HepG2 (cell line): ENCODE data around the gene KCNQ1OT1. TPM values are rescaled to one million over a fixed set of nuclear protein-coding genes. Genes with fewer than 3 reads are reported as not detected.

Source experiments
- ATAD3A ChIP-seq: sonication (generic); formaldehyde crosslinking; IDR thresholded peaks from 2 replicates; pipeline ENCODE4 v1.4.0; 2020; ENCODE audit warnings: missing genetic modification reagents
- GLI4 ChIP-seq: sonication (generic); formaldehyde crosslinking; IDR thresholded peaks from 2 replicates; pipeline ENCODE4 v1.5.1; 2020; ENCODE audit warnings: missing genetic modification reagents, mild to moderate bottlenecking, moderate library complexity, borderline replicate concordance
- HMG20A ChIP-seq: IDR thresholded peaks from 2 replicates; pipeline ENCODE4 v1.6.1; 2016; ENCODE audit warnings: borderline replicate concordance
- HOXA7 ChIP-seq: sonication (generic); formaldehyde crosslinking; IDR thresholded peaks from 2 replicates; pipeline ENCODE4 v1.8.1; 2022; ENCODE audit warnings: mild to moderate bottlenecking, missing genetic modification reagents, moderate library complexity
- KLF16 ChIP-seq, 2 experiments: sonication (generic) in 1 of 2; formaldehyde crosslinking in 1 of 2; IDR thresholded peaks; 2 replicates each; pipeline versions ENCODE4 v1.6.1 to v1.8.0; 2016 to 2023; ENCODE audit warnings: missing genetic modification reagents in 2 of 2, missing compliant biosample characterization in 1 of 2
- NAIF1 ChIP-seq: sonication (generic); formaldehyde crosslinking; IDR thresholded peaks from 2 replicates; pipeline ENCODE4 v1.5.0; 2020; ENCODE audit warnings: mild to moderate bottlenecking, missing genetic modification reagents, borderline replicate concordance
- NFKB2 ChIP-seq: sonication (generic); formaldehyde crosslinking; IDR thresholded peaks from 2 replicates; pipeline ENCODE4 v1.4.0; 2020; ENCODE audit warnings: missing genetic modification reagents, borderline replicate concordance
- NKX3-1 ChIP-seq: sonication (generic); formaldehyde crosslinking; IDR thresholded peaks from 2 replicates; pipeline ENCODE4 v1.5.0; 2020; ENCODE audit warnings: missing genetic modification reagents
- PAF1 ChIP-seq: IDR thresholded peaks from 2 replicates; pipeline ENCODE4 v1.6.1; 2016; ENCODE audit warnings: missing genetic modification reagents, missing compliant biosample characterization
- POLR2A ChIP-seq, 2 experiments: IDR thresholded peaks; 2 replicates each; pipeline ENCODE4 v1.6.1; 2011; ENCODE audit warnings: low read depth in 2 of 2, low read length in 2 of 2, mild to moderate bottlenecking in 1 of 2, moderate library complexity in 1 of 2; ENCODE audit not compliant: insufficient read depth in 1 of 2
- TAF1 ChIP-seq: sonication (generic); formaldehyde crosslinking; IDR thresholded peaks from 2 replicates; pipeline ENCODE4 v1.4.0; 2020; ENCODE audit warnings: missing genetic modification reagents
- YEATS4 ChIP-seq: sonication (generic); formaldehyde crosslinking; IDR thresholded peaks from 2 replicates; pipeline ENCODE4 v1.4.0; 2020; ENCODE audit warnings: missing genetic modification reagents, borderline replicate concordance
- ZFP37 ChIP-seq: sonication (generic); formaldehyde crosslinking; IDR thresholded peaks from 2 replicates; pipeline ENCODE4 v1.4.0; 2020; ENCODE audit warnings: missing genetic modification reagents, borderline replicate concordance
- ZMYM2 ChIP-seq: sonication (generic); formaldehyde crosslinking; IDR thresholded peaks from 2 replicates; pipeline ENCODE4 v1.8.0; 2022; ENCODE audit warnings: mild to moderate bottlenecking, missing genetic modification reagents
- ZNF138 ChIP-seq: sonication (generic); formaldehyde crosslinking; IDR thresholded peaks from 2 replicates; pipeline ENCODE4 v1.5.0; 2020; ENCODE audit warnings: mild to moderate bottlenecking, low read depth, missing genetic modification reagents
- ZNF256 ChIP-seq: sonication (generic); formaldehyde crosslinking; conservative IDR thresholded peaks from 2 replicates; pipeline ENCODE4 v1.4.0; 2020; ENCODE audit warnings: missing genetic modification reagents
- ZNF432 ChIP-seq: sonication (generic); formaldehyde crosslinking; IDR thresholded peaks from 2 replicates; pipeline ENCODE4 v1.5.0; 2020; ENCODE audit warnings: missing genetic modification reagents, mild to moderate bottlenecking, borderline replicate concordance
- ZNF549 ChIP-seq: sonication (generic); formaldehyde crosslinking; IDR thresholded peaks from 2 replicates; pipeline ENCODE4 v1.5.0; 2020; ENCODE audit warnings: missing genetic modification reagents
- ZNF660 ChIP-seq: sonication (generic); formaldehyde crosslinking; IDR thresholded peaks from 2 replicates; pipeline ENCODE4 v1.5.1; 2020; ENCODE audit warnings: mild to moderate bottlenecking, low read depth, missing genetic modification reagents, borderline replicate concordance
- polyA plus RNA-seq, 8 experiments: library from polyadenylated mRNA; depleted of rRNA in 3 of 8; stranded (reverse) in 7 of 8; unstranded in 1 of 8; fragments of >200 nt; fragmentation: Illumina TruSeq in 4 of 8; extraction: Trizol in 4 of 8; gene quantifications; 2 replicates each; pipeline versions ENCODE4 v1.2.1 to v1.2.3, GENCODE V29; 2011 to 2016; ENCODE audit warnings: low read depth in 4 of 8, missing spikeins in 1 of 8, mixed read lengths in 1 of 8; ENCODE audit not compliant: insufficient read depth in 1 of 8
- total RNA-seq, 5 experiments: library from RNA; depleted of rRNA; stranded (reverse); fragments of >200 nt; fragmentation: Illumina TruSeq; extraction: Trizol; gene quantifications; 2 replicates each; pipeline ENCODE4 v1.2.3, GENCODE V29; 2016; ENCODE audit warnings: low read depth in 1 of 5
- TF ChIP-seq, protein P1 (sequence below): sonication (generic); formaldehyde crosslinking; IDR thresholded peaks from 2 replicates; pipeline ENCODE4 v1.4.0; 2020; ENCODE audit warnings: missing genetic modification reagents, borderline replicate concordance
- TF ChIP-seq, protein P2 (sequence below): sonication (generic); formaldehyde crosslinking; IDR thresholded peaks from 2 replicates; pipeline ENCODE4 v1.8.0; 2022; ENCODE audit warnings: mild to moderate bottlenecking, missing genetic modification reagents
- TF ChIP-seq, protein P3 (sequence below): sonication (generic); formaldehyde crosslinking; IDR thresholded peaks from 2 replicates; pipeline ENCODE4 v1.4.0; 2020; ENCODE audit warnings: missing genetic modification reagents, borderline replicate concordance
- TF ChIP-seq, protein P4 (sequence below): sonication (generic); formaldehyde crosslinking; IDR thresholded peaks from 2 replicates; pipeline ENCODE4 v1.5.1; 2020; ENCODE audit warnings: missing genetic modification reagents, mild to moderate bottlenecking, borderline replicate concordance

KCNQ1OT1 gene
- total and polyA plus RNA-seq, 2 of the 13 experiments (the other 11 are each of a cell fraction or from before 2014, with no cell fraction given), result 1.3 to 18.9 TPM

DNA sequence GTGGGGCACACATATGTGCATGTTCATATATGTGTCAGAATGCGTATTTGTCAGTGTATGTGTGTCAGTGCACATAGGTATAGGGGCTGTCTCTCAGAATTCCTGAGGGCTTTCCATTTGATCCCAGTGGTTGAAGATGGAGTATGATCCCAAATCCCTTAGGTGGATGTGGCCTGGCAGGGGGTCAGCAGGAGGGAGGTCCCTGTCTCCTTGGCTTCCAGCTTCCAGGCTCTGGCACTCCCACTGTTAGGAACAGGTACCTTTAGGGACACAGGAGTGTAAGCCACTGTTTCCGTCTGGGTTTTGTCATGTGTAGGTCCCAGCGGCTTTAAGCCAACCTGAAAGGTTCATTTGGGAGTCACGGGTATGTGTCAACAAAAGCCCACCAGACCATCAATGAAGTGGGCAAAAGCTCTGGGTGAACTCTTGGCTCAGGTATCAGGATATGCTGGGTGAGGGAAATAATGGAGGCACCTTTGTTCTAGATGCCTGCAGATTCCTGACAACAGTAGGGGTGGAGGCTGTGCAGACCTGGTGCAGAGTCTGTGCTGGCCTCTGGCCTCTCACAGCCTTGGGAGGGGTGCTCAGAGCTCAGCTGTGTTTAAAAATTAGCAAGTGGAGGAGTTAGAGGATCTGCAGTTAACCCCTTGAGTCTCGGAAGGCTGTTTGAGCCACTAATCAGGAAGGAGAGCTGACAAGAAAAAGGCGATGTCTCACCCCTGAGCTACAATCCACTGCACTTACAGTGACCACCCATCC, 9.0 kb downstream of the KCNQ1OT1 start (continued):
- TF ChIP-seq, protein P1, sequence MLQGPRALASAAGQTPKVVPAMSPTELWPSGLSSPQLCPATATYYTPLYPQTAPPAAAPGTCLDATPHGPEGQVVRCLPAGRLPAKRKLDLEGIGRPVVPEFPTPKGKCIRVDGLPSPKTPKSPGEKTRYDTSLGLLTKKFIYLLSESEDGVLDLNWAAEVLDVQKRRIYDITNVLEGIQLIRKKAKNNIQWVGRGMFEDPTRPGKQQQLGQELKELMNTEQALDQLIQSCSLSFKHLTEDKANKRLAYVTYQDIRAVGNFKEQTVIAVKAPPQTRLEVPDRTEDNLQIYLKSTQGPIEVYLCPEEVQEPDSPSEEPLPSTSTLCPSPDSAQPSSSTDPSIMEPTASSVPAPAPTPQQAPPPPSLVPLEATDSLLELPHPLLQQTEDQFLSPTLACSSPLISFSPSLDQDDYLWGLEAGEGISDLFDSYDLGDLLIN, result no peak
- TF ChIP-seq, protein P2, sequence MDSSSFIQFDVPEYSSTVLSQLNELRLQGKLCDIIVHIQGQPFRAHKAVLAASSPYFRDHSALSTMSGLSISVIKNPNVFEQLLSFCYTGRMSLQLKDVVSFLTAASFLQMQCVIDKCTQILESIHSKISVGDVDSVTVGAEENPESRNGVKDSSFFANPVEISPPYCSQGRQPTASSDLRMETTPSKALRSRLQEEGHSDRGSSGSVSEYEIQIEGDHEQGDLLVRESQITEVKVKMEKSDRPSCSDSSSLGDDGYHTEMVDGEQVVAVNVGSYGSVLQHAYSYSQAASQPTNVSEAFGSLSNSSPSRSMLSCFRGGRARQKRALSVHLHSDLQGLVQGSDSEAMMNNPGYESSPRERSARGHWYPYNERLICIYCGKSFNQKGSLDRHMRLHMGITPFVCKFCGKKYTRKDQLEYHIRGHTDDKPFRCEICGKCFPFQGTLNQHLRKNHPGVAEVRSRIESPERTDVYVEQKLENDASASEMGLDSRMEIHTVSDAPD (CRISPR knock-in tag), result no peak
- TF ChIP-seq ZNF432 (CRISPR knock-in tag), result no peak
- no peak for TF ChIP-seq HOXA7 (CRISPR knock-in tag)
- no peak for TF ChIP-seq YEATS4 (CRISPR knock-in tag)
- no peak for TF ChIP-seq ZFP37 (CRISPR knock-in tag)
- TF ChIP-seq NFKB2, result no peak
- no peak for TF ChIP-seq ZNF256 (CRISPR knock-in tag)
- TF ChIP-seq ZMYM2 (CRISPR knock-in tag), result no peak
- TF ChIP-seq, protein P3, sequence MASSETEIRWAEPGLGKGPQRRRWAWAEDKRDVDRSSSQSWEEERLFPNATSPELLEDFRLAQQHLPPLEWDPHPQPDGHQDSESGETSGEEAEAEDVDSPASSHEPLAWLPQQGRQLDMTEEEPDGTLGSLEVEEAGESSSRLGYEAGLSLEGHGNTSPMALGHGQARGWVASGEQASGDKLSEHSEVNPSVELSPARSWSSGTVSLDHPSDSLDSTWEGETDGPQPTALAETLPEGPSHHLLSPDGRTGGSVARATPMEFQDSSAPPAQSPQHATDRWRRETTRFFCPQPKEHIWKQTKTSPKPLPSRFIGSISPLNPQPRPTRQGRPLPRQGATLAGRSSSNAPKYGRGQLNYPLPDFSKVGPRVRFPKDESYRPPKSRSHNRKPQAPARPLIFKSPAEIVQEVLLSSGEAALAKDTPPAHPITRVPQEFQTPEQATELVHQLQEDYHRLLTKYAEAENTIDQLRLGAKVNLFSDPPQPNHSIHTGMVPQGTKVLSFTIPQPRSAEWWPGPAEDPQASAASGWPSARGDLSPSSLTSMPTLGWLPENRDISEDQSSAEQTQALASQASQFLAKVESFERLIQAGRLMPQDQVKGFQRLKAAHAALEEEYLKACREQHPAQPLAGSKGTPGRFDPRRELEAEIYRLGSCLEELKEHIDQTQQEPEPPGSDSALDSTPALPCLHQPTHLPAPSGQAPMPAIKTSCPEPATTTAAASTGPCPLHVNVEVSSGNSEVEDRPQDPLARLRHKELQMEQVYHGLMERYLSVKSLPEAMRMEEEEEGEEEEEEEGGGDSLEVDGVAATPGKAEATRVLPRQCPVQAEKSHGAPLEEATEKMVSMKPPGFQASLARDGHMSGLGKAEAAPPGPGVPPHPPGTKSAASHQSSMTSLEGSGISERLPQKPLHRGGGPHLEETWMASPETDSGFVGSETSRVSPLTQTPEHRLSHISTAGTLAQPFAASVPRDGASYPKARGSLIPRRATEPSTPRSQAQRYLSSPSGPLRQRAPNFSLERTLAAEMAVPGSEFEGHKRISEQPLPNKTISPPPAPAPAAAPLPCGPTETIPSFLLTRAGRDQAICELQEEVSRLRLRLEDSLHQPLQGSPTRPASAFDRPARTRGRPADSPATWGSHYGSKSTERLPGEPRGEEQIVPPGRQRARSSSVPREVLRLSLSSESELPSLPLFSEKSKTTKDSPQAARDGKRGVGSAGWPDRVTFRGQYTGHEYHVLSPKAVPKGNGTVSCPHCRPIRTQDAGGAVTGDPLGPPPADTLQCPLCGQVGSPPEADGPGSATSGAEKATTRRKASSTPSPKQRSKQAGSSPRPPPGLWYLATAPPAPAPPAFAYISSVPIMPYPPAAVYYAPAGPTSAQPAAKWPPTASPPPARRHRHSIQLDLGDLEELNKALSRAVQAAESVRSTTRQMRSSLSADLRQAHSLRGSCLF, result no peak
- TF ChIP-seq HMG20A, result no peak
- TF ChIP-seq, protein P4, sequence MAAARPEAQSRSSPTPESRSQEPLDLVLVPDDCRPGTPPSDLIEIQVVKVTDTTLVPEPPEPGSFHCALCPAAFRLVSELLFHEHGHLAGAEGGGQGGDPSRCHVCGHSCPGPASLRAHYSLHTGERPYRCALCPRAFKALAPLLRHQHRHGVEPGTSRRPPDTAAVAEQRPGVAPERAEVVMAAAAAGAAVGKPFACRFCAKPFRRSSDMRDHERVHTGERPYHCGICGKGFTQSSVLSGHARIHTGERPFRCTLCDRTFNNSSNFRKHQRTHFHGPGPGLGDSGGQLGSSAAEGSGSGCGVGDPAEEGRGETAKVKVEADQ (CRISPR knock-in tag), result no peak
- TF ChIP-seq GLI4 (CRISPR knock-in tag), result no peak
- TF ChIP-seq PAF1, result no peak
- TF ChIP-seq NAIF1 (CRISPR knock-in tag), result no peak
- no peak for TF ChIP-seq NKX3-1
- no peak for TF ChIP-seq ZNF138
- TF ChIP-seq KLF16 (CRISPR knock-in tag; IDR thresholded peaks at IDR 0.05), result no peak
- no peak for TF ChIP-seq ZNF549
- no peak for TF ChIP-seq ATAD3A
- TF ChIP-seq ZNF660, result no peak
- TF ChIP-seq POLR2A (IDR thresholded peaks at IDR 0.05; ENCODE audit: insufficient read depth in 1 of 2, low read depth in 2 of 2, low read length in 2 of 2), result peak in 1 of 2 experiments; percentile 10; a peak in 1 of 4 replicates
- TF ChIP-seq TAF1 (CRISPR knock-in tag), result no peak
